ENCODE results near the gene GDI2.

GRCh38 chr10:5856701-5857004 is 43.4 kb upstream of the GDI2 start:
- TF ChIP-seq CTCF (IDR thresholded peaks at IDR 0.05) (no peak), POLR2A (IDR thresholded peaks at IDR 0.05) (no peak)
